NCI-H69 (cell line): ENCODE measurements around the gene IFIT1.
"Not testable (repeated sequence)": the region's sequence is repeated elsewhere in the genome, so short reads cannot be mapped to it uniquely, and the experiment has no call there.

Experiments used
- DNase-seq: peaks from one replicate; lab custom pipeline; 2025; lab: John Stamatoyannopoulos, UW

Gene IFIT1

GRCh38 chr10:89364531-89364930 is 27.9 kb upstream of the IFIT1 start:
- DNase-seq: no peak

- peak; percentile 12 for DNase-seq
Observed at GRCh38 chr10:89367529-89367928, 24.9 kb upstream of the IFIT1 start.

DNA sequence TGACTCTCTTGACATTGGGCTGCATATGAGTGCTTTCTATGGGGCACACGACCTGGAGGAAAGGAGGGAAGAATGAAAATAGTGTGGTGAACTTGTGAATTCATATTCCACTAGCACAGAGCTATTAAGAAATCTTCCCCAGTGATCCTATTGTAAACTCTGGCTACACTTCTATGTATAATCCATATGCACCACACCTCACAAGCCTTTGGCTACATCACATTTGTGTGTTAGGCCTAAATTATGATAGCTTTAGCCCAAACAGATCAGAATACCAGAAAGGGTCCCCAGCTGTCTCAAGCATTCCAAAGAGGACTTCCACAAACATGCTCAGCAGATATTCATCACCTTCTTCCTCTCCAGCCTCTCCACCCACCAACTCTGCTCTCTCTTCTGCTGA is 24.3 kb upstream of the IFIT1 start:
- DNase-seq: no peak

GRCh38 chr10:89369156-89370105 is 23.0 kb upstream of the IFIT1 start:
- DNase-seq: no peak

DNA sequence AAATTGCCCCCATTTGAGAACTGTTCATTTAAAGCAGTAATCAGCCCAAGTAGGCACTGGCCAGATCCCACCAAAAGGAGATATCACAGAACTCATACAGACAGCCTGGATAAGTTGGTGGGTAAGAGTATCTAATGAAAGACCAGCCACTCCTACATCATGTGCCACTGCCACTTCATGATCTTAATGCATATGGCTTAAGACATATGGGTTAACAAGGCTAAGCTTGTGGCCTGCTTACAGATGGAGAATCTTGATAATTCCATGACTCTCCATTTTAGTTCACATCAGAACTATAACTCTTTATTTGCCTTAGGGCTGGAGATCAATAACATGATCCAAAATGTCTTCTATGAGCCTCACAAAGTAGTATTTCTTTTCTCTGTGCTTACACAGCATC is 21.3 kb upstream of the IFIT1 start:
- DNase-seq: no peak

- DNase-seq: no peak
Observed at GRCh38 chr10:89371987-89372386, 20.4 kb upstream of the IFIT1 start.

GRCh38 chr10:89373916-89374711 is 18.3 kb upstream of the IFIT1 start:
- DNase-seq: no peak

DNA sequence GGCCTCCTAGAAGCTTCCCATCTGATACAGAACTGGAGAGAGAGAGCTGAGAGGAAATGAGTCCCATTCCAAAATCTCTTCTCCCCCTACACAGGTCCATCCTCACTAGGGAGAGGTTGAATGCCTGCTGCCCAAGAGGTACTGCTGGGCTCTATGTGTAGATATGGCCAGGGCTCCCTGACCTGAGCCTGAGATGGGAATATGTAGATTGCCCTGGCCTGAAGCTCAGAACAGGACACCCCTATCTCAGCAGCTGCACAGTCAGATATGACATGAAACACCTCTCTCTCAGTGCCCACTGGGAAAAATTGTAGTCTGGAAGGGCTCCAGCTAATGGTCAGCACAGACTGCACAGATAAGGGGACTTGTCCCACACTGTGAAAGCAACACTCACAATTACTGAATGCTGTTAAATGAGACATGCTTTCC is 17.7 kb upstream of the IFIT1 start:
- DNase-seq: no peak

- DNase-seq: no peak
Observed at GRCh38 chr10:89377705-89378637, 14.5 kb upstream of the IFIT1 start, which contains the start of gene IFIT1B. IFIT1B (plus strand) TSS chr10:89378056; CDS start chr10:89378136, 80 bp downstream.

- no peak for DNase-seq
Observed at GRCh38 chr10:89379103-89379502, 13.3 kb upstream of the IFIT1 start.

GRCh38 chr10:89382757-89383156 is 9.7 kb upstream of the IFIT1 start:
- no peak for DNase-seq

- DNase-seq: no peak
Observed at GRCh38 chr10:89384474-89385340, 7.7 kb upstream of the IFIT1 start.

- DNase-seq: no peak
Observed at GRCh38 chr10:89388806-89389205, 3.6 kb upstream of the IFIT1 start.

- peak; percentile 2 for DNase-seq
Observed at GRCh38 chr10:89389254-89389653, 3.2 kb upstream of the IFIT1 start.

DNA sequence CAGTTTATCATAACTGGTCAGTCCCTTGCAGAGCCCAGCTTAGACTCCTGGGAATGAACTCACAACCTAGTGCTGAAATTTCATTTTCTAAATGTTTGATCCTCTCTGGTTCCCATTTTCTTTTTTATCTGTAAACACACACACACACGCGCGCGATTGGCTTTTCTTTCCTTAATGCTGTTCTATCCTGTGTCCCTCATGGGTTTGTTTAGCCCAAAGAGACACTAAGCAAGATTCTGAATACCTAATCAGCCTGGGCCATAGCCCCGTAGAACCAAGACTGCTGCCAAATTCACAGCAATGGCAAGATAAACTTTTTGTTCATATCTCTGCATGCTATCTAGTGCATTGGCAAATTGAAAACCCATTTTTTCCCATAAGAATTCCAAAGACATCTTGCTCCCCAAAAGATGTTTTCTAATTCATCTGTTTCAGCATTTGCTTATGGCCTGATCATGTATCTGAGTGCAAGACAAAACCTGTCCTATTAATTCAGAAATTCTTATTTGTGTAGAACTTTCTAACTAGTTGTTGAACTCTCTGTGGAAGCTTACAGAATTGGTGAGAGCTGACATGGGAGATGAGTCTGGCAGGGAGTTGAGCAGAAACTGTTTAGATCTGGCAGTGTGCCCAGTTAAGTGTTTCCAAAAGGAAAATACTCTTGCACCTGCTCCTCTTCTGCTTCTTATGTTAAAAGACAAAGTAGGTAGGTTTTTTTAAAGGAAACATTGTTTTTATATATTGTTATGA is 1.8 kb upstream of the IFIT1 start:
- peak; percentile 8 for DNase-seq

GRCh38 chr10:89391226-89391576 is 1.2 kb upstream of the IFIT1 start:
- not testable (repeated sequence) for DNase-seq

DNA sequence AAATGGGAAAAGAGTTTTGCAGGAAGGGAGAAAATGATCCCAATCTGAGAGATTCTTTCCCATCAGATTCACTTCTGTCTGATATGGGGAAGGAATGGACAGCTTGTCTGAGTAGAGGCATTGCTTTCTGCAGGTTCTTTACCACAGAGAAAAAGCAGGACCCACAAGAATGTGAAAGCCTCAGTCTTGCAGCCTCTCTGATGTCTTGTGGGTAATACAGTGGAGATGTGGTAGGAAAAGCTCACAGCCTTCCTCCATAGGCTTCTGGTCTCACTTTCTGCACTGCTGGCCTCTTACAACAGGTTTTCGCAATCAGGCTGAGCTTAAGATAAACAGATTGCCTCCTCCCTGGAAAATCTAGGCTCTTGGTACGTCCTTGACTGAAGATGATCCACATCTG is 551 bp downstream of the IFIT1 start:
- no peak for DNase-seq

DNA sequence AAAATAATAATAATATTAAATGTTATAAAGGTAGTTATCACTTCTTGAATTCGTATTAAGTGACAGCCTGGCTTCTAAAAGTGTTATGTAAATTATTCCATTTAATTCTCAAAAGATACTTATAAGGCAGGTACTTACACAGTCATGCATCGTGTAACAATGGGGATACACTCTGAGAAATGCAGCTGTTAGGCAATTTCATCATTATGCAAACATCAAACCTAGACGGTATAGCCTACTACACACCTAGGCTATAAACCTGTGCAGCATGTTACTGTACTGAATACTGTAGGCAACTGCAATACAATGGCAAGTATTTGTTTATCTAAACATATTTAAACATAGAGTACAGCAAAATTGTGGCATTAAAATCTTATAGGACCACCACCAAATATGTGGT is 1.5 kb downstream of the IFIT1 start:
- DNase-seq: peak; percentile 32

- DNase-seq: no peak
Observed at GRCh38 chr10:89395141-89395540, 2.7 kb downstream of the IFIT1 start.
